ENCODE data around the gene MAP3K13.
A peak's percentile ranks its signal among the peaks of the same experiment; 100 is the strongest.
"Not testable (repeated sequence)": the region's sequence is repeated elsewhere in the genome, so short reads cannot be mapped to it uniquely, and the experiment has no call there.

The MAP3K13 gene

DNA sequence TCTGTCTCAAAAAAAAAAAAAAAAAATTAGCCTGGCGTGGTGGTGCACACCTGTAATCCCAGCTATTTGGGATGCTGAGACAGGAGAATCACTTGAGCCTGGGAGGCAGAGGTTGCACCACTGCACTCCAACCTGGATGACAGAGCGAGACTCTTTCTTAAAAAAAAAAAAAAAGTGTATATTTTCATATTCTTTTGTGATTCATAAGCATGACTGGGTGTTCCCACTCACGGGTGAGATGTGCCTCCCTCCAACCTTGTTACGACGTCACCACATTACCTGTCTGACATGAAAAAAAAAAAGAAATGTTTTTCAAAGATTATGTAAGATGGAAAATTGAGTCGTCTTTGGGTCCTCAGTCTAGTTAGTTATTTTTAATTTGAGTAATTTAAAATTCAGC is 79.1 kb downstream of the MAP3K13 start:
- TF ChIP-seq, protein P1, sequence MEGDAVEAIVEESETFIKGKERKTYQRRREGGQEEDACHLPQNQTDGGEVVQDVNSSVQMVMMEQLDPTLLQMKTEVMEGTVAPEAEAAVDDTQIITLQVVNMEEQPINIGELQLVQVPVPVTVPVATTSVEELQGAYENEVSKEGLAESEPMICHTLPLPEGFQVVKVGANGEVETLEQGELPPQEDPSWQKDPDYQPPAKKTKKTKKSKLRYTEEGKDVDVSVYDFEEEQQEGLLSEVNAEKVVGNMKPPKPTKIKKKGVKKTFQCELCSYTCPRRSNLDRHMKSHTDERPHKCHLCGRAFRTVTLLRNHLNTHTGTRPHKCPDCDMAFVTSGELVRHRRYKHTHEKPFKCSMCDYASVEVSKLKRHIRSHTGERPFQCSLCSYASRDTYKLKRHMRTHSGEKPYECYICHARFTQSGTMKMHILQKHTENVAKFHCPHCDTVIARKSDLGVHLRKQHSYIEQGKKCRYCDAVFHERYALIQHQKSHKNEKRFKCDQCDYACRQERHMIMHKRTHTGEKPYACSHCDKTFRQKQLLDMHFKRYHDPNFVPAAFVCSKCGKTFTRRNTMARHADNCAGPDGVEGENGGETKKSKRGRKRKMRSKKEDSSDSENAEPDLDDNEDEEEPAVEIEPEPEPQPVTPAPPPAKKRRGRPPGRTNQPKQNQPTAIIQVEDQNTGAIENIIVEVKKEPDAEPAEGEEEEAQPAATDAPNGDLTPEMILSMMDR (conservative IDR thresholded peaks at IDR 0.05) = no peak
- H3K27ac ChIP-seq = no peak overlapping the region

DNA sequence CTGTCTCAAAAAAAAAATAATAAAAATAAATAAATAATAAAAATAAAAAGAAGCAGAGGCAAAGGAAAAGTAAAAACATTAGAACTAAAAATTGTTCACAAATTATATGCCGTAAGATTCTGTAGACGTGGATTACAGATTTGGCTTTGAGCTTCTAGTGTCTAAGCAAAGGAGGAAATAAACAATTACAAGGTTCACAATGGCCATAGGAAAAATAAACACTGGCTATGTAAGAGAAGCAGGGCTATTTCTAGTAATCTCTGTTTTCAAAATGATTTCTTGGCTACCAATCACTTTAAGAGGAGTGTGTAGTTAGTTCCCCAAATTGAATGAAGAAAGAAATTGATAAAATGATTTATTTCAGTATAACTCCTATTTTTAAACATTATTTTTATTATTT is 81.4 kb downstream of the MAP3K13 start:
- TF ChIP-seq, protein P1 (conservative IDR thresholded peaks at IDR 0.05) = no peak
- no peak overlapping the region for H3K27ac ChIP-seq

DNA sequence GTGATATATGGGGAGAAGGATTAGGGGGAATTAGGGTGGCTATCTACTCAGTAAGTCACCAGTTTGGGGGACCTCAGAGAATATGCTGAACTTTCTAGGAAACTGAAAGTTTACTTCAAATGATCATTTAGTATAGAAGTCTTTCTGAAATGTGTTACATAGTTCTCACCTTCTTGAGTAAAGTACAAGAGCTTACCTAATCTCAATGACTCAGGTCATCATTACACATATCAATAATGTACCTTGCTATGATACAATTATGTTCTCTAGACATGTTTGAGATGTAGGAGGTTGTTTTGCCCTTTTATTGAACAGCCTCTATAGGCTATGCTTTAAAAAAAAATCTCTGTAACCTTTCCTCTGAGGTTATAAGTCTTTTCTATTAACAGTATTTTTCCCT is 85.2 kb downstream of the MAP3K13 start:
- TF ChIP-seq, protein P1 (conservative IDR thresholded peaks at IDR 0.05) = no peak
- H3K27ac ChIP-seq = no peak overlapping the region

DNA sequence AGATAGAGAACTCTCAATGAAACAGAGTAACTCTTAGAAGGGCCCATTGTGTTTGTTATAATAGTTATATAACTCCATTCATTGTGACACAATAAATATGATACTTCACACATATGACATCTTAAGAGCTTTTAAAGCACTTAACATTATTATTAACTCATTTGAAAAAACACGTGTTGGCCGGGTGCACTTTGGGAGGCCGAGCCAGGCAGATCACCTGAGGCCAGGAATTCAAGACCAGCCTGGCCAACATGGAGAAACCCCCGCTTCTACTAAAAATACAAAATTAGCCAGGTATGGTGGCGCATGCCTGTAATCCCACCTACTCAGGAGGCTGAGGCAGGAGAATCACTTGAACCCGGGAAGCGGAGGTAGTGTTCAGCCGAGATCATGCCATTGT is 88.5 kb downstream of the MAP3K13 start:
- not testable (repeated sequence) for H3K27ac ChIP-seq

DNA sequence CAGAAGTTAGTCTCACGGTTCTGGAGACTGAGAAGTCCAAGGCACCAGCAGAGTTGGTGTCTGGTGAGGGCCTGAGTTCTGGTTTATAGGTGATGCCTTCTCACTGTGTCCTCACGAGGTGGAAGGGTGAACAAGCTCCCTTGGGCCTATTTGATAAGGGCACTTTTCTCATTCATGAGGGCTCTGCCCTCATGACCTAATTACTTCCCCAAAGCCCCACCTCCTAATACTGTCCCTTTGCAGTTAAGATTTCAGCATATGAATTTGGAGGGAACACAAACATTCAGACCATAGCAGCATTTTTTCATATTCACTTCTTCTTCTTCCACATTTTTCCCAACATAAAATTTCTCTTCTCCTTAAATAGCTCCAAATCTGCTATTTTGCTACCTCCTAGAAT is 94.4 kb downstream of the MAP3K13 start:
- TF ChIP-seq, protein P1 (conservative IDR thresholded peaks at IDR 0.05) = no peak

DNA sequence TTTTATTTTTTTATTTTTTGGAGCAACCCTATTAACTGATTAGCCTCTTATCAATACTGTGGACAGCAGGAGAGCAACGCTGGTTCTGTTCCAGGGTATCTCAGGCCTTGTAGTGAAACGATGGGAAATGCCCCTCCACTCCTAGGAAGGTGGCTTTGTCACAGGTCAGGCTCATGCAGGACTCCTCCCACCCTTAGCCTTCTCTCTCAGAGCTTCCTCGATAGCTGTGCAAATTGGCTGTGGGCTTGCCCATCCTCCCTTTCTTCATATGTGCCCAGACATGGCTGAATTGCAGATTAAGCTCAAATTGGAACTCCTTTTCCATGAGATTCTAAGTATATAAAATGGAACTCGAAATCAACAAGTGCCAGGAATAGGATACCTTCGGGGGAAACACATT is 97.4 kb downstream of the MAP3K13 start:
- TF ChIP-seq, protein P1 (conservative IDR thresholded peaks at IDR 0.05) = no peak
- no peak overlapping the region for H3K27ac ChIP-seq

More for the DNA sequence above, 94.4 kb downstream of the MAP3K13 start:
- no peak overlapping the region for H3K27ac ChIP-seq

DNA sequence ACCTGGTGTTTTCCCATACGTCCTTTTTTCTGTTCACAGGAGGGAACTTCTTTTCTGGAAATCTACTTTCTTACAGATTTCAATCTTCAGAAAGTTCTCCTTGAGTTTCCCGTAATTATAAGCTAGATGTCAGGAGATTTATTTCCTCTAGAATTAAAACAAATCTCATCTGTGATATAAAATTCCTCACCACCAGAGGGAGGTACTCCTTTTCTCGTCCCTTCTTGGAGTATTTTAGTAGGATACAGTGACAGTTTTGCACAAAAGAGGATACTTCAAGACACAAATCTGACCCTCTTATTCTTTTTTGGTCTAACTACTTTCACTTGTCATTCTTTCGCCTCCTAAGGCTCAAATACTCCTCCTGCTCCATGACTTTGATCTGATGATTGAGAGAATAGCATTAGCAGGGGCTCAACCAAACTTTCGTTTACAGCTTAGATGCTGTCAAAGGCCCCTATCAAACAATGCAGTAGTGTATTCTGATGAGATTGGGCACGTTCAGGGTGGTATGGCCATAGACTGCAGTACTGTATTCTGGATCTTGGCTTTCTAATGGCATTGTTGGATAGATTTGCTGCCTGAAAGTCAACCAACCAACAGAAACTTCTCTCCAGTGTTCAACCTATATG is 97.9 kb downstream of the MAP3K13 start:
- no peak overlapping the region for H3K27ac ChIP-seq
- TF ChIP-seq, protein P1 (conservative IDR thresholded peaks at IDR 0.05) = peak; percentile 75

DNA sequence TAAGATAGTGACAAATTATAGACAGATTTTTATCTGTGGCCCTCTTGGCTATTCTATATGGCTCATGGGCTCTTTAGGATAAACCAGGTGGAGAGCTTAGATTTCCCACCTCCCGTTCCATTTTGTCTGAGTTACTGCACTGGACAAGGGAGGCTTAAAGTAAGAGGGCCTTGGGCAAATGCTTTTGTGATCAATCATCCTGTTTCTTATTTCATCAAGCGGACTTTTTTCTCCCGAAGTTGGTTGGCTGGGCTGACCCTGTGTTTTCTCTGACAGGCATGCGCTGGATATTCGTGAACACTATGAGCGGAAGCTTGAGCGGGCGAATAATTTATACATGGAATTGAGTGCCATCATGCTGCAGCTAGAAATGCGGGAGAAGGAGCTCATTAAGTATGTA is 102.5 kb downstream of the MAP3K13 start:
- TF ChIP-seq, protein P1 (conservative IDR thresholded peaks at IDR 0.05) = no peak
- H3K27ac ChIP-seq = no peak overlapping the region

DNA sequence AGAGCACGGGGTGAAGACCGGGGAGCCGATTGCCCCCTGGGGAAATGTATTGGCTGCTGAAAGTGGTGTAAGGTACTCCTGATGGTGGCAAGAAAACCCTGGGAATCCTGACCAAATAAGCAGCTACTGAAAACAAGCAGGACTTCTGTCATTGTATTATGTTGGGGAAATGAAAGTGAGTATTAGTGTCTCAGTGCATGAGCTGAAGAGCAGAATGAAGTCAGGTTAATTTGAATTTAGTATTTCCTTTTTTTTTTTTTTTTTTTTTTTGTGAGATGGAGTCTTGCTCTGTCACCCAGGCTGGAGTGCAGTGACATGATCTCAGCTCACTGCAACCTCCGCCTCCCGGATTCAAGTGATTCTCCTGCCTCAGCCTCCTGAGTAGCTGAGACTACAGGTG is 103.2 kb downstream of the MAP3K13 start:
- not testable (repeated sequence) for H3K27ac ChIP-seq
